ENCODE data around the gene CRABP2.

- TF ChIP-seq CTCF (IDR thresholded peaks at IDR 0.05 in 2 of 3, conservative IDR thresholded peaks at IDR 0.05 in 1 of 3; ENCODE audit: borderline replicate concordance in 1 of 3, insufficient read depth in 1 of 3, low read depth in 2 of 3, low read length in 2 of 3) (no peak), EZH2 (IDR thresholded peaks at IDR 0.05) (no peak), REST (IDR thresholded peaks at IDR 0.05; ENCODE audit: low read depth) (no peak)
Observed at GRCh38 chr1:156655151-156655903, 50.1 kb downstream of the CRABP2 start.

All from HCT116 (cell line).